AG04449 (cell line): Measurements from ENCODE around the gene FFAR4.

Experiments
- CTCF ChIA-PET: fragments of 350-600 bp; formaldehyde crosslinking; extraction: SDS; loops from one replicate; lab custom pipeline; 2021; ENCODE audit warnings: antibody characterized with exemption; lab: Yijun Ruan, JAX
- POLR2A ChIA-PET: fragments of 400-600, 350-600 bp; formaldehyde crosslinking; extraction: SDS; loops from one replicate; lab custom pipeline; 2020; ENCODE audit warnings: antibody characterized with exemption, inconsistent platforms; lab: Yijun Ruan, JAX
- DNase-seq: peaks from one replicate; pipeline ENCODE4 v3.0.0-alpha.2; 2010; ENCODE audit warnings: low read depth, low spot score
- H3K4me3 ChIP-seq: 2 replicates; pipeline ENCODE4 v1.5.1; 2011; ENCODE audit warnings: low read depth, mild to moderate bottlenecking, control low read depth, low read length
- TF ChIP-seq, protein P1 (sequence below): IDR thresholded peaks from one replicate; pipeline ENCODE4 v1.5.1; 2011; ENCODE audit warnings: mild to moderate bottlenecking, moderate library complexity, low read length, control low read depth, inconsistent platforms; ENCODE audit not compliant: insufficient read depth; ENCODE audit errors: missing control alignments

The FFAR4 gene

DNA sequence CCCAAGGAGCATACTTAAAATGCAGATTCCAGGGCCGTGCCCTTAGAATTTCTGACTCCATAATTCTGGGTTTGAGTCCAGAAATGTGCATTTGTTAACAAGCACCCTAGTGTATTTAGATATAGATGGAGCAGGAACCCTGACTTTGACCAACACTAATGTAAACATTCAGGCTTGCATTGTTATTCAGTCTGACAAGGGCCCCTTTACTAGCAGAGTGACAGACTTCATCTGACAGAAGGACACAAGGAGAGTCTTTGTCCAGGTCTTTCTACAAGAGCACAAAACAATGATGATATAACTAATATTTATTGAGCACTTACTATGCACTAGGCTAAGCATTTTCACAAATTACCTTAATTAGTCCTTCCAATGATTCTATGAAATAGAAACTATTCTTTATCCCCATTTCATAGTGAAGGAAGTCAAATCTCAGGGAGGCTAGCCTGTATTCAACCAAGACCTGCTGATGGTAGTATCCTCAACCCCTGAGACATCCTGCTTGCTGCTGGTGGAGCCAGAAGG, 30.7 kb downstream of the FFAR4 start:
- CTCF ChIA-PET: no interaction called here
- POLR2A ChIA-PET: no interaction called here
- no peak for DNase-seq
- TF ChIP-seq, protein P1, sequence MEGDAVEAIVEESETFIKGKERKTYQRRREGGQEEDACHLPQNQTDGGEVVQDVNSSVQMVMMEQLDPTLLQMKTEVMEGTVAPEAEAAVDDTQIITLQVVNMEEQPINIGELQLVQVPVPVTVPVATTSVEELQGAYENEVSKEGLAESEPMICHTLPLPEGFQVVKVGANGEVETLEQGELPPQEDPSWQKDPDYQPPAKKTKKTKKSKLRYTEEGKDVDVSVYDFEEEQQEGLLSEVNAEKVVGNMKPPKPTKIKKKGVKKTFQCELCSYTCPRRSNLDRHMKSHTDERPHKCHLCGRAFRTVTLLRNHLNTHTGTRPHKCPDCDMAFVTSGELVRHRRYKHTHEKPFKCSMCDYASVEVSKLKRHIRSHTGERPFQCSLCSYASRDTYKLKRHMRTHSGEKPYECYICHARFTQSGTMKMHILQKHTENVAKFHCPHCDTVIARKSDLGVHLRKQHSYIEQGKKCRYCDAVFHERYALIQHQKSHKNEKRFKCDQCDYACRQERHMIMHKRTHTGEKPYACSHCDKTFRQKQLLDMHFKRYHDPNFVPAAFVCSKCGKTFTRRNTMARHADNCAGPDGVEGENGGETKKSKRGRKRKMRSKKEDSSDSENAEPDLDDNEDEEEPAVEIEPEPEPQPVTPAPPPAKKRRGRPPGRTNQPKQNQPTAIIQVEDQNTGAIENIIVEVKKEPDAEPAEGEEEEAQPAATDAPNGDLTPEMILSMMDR: no peak
- H3K4me3 ChIP-seq: no peak overlapping the region

DNA sequence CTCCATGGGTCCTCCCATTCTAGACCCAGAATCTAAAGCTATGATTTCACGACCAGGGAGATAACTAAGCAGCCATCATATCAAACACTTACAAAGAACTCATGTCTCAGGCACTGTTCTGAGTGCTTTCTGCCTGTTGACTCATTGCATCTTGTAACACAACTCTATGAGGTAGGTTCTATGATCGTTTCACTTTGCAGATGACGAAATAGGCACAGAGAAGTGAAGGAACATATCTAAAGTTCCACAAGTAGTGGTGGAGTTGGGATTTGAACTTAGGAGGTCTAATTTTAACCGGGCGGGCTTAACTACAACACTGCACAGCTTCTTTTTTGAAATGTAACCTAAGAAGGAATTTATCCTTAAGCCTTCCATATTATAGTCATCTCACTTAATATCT, 31.7 kb downstream of the FFAR4 start:
- H3K4me3 ChIP-seq: no peak overlapping the region
- DNase-seq: no peak
- TF ChIP-seq, protein P1: no peak
- ChIA-PET CTCF (no interaction called here), POLR2A (no interaction called here)

DNA sequence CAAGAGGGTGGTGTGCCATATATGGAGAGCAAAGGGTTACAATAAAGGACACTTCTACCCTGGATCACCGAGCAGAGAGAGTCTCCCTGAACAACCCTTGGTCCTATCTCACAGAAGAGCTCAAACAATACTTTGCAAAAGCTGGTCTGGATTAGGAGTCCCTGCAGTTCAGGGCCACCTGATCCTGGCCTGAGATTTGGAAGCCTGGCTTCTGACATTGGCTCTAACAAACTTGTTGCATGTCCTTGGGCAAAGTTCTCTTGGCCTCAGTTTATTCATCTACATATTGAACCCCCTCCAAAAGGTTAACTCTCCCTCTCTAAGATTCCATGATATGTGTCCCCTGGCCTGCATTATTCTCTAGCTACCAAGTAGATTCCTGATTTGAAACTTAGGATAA, 32.9 kb downstream of the FFAR4 start:
- DNase-seq: no peak
- ChIA-PET CTCF (interaction anchor here (0.7 kb wide), 1 partner anchor 45 kb away, joined by 3 read pairs; no protein-coding TSS in a partner anchor), POLR2A (no interaction called here)
- H3K4me3 ChIP-seq: no peak overlapping the region
- TF ChIP-seq, protein P1: no peak

DNA sequence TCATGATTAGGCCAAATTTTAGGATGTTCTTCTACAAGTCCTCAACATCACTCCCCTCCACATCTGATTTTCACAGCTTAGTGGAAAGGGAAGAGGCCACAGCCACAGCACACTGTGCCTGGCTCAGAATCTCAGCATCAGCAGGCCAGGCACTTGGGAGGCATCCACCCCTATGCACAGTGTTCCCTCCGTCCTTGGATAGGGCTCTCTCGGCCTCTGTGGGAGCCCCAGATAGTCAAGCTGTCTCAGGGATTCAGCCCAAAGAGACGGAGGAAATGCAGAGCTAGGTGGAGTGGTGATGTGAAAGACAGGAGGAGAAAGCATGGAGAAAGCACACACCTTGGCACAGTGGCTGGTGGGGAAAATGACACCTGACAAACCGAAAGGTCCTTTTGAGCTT, 33.3 kb downstream of the FFAR4 start:
- H3K4me3 ChIP-seq: no peak overlapping the region
- ChIA-PET POLR2A (no interaction called here), CTCF (no interaction called here)
- no peak for DNase-seq
- TF ChIP-seq, protein P1: no peak

DNA sequence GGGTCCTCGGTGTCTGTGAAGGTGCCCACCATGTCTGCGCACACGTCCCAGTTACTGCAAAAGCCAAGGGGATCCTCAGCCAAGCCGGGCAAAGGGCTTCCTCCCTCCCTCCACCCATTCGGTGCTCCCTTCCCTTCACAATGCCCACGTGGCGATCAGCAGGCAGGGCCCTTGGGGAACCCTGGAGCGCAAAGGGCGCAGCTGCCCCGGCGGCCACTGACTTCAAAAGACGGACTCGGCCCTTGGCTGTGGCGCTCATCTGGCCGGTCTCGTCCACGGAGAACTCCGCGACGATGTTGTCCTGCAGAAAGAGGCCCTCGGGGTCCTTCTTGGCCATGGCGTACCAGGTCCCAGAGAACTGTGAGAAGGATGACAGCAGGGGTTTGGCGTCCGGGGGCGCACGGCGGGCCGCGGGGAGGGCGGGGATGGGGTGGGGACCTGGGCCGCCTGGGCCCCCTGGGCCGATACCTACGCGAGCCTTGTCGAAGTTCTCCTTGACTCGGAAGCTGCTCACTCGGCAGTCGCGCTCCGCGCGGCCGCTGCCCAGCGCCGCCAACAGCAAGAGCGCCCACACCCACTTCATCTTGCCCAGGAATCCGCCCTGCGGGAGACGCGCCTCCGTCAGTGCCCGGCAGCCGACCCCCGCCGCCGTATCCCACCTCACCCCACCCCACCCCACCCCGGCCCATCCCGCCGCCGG, 34.1 kb downstream of the FFAR4 start:
- POLR2A ChIA-PET: no interaction called here
- CTCF ChIA-PET: no interaction called here
- no peak for DNase-seq
- TF ChIP-seq, protein P1: no peak
- peak overlapping the region; percentile 23 for H3K4me3 ChIP-seq

DNA sequence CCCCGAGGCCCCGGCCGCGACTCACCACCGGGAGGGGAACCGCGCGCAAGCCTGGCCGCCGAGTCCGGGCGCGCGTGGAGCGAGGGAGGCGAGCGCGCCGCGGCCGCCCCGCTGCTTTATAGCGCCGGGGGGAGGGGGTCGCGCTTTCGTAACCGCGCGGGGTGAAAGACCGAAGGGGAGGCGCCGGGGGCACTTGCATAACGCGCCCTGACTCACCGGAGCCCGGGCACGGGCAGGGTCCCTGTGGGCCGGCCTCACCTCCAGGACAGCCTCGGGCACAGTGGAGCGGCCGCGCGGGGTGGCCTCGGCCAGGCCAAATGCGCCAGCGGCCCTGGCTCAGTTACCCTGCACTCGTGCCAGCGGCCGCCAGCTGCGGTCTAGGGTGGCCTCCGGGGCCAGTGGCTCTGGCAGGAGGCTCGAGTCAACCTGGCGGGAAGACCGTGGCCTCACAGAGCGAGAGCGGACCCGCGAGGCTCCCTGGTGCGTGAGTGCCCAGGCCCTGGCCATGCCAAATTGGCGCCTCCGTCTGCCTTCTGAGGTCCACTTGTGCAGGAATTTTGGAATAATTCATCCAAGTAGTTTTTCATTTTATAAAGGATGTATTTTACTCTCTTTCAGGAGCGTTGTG, 34.8 kb downstream of the FFAR4 start, which contains the start of gene RBP4:
Gene RBP4 (minus strand): TSS at position 90 of the 628 bp plus-strand sequence. CDS start 207 bp downstream, outside the sequence.
- H3K4me3 ChIP-seq: peak within 1 kb of the TSS; percentile 29
- POLR2A ChIA-PET: no interaction called here
- TF ChIP-seq, protein P1: no peak
- no peak for DNase-seq
- CTCF ChIA-PET: no interaction called here
